IPS-15b (cell line): ENCODE results near the gene ZNF396.
A peak's percentile ranks its signal among the peaks of the same experiment; 100 is the strongest.

Experiments used
- H3K27me3 ChIP-seq: one replicate; pipeline ENCODE4 v1.6.1; 2013; ENCODE audit warnings: low read length; ENCODE audit not compliant: control insufficient read depth, insufficient read depth
- H3K36me3 ChIP-seq: one replicate; pipeline ENCODE4 v1.6.1; 2013; ENCODE audit warnings: low read length; ENCODE audit not compliant: control insufficient read depth, insufficient read depth
- H3K4me1 ChIP-seq: one replicate; pipeline ENCODE4 v1.6.1; 2013; ENCODE audit warnings: mild to moderate bottlenecking, low read length; ENCODE audit not compliant: control insufficient read depth, insufficient read depth
- H3K4me3 ChIP-seq: one replicate; pipeline ENCODE4 v1.5.1; 2013; ENCODE audit warnings: low read depth, low read length
- H3K9ac ChIP-seq: one replicate; pipeline ENCODE4 v1.6.1; 2013; ENCODE audit warnings: low read depth, mild to moderate bottlenecking, low read length
- H3K9me3 ChIP-seq: one replicate; pipeline ENCODE4 v1.6.1; 2013; ENCODE audit warnings: mild to moderate bottlenecking, low read length; ENCODE audit not compliant: control insufficient read depth, insufficient read depth

The ZNF396 gene

GRCh38 chr18:35348001-35348400, 29.1 kb downstream of the ZNF396 start:
- peaks cover 3% of the 10 kb centered on the region for H3K4me1 ChIP-seq
- H3K9me3 ChIP-seq = peaks cover 8% of the 10 kb centered on the region
- H3K36me3 ChIP-seq = no peaks in the 10 kb centered on the region
- no peaks in the 10 kb centered on the region for H3K27me3 ChIP-seq
- H3K4me3 ChIP-seq = no peak overlapping the region
- H3K9ac ChIP-seq = no peak overlapping the region

- peaks cover 3% of the 10 kb centered on the region for H3K4me1 ChIP-seq
- H3K27me3 ChIP-seq = no peaks in the 10 kb centered on the region
- H3K36me3 ChIP-seq = no peaks in the 10 kb centered on the region
- H3K4me3 ChIP-seq = no peak overlapping the region
- H3K9ac ChIP-seq = no peak overlapping the region
- H3K9me3 ChIP-seq = no peaks in the 10 kb centered on the region
Measured at GRCh38 chr18:35345950-35346349, 31.2 kb downstream of the ZNF396 start.

- Histone ChIP-seq H3K4me1 (peaks cover 3% of the 10 kb centered on the region), H3K27me3 (no peaks in the 10 kb centered on the region), H3K9ac (no peak overlapping the region), H3K9me3 (no peaks in the 10 kb centered on the region), H3K36me3 (peaks cover under 1% of the 10 kb centered on the region), H3K4me3 (peak overlapping the region; percentile 15)
Measured at GRCh38 chr18:35345460-35345921, 31.6 kb downstream of the ZNF396 start.

- Histone ChIP-seq H3K36me3 (peaks cover 6% of the 10 kb centered on the region), H3K4me3 (peak overlapping the region; percentile 91), H3K9me3 (no peaks in the 10 kb centered on the region), H3K9ac (no peak overlapping the region), H3K27me3 (no peaks in the 10 kb centered on the region), H3K4me1 (peaks cover 3% of the 10 kb centered on the region)
Measured at GRCh38 chr18:35344736-35345459, 32.2 kb downstream of the ZNF396 start.

- peak within 1 kb of the TSS; percentile 91 for H3K4me3 ChIP-seq
- H3K36me3 ChIP-seq = peaks cover 13% of the 10 kb centered on the region
- no peaks in the 10 kb centered on the region for H3K27me3 ChIP-seq
- peak within 1 kb of the TSS; percentile 98 for H3K9ac ChIP-seq
- H3K4me1 ChIP-seq = peaks cover 3% of the 10 kb centered on the region
- H3K9me3 ChIP-seq = no peaks in the 10 kb centered on the region
Measured at GRCh38 chr18:35343936-35344735, 33.0 kb downstream of the ZNF396 start, which contains the start of gene ZNF24. ZNF24 (minus strand) TSS chr18:35344420; CDS start chr18:35340650, 3,770 bp downstream.

- H3K27me3 ChIP-seq = no peaks in the 10 kb centered on the region
- peak overlapping the region; percentile 91 for H3K4me3 ChIP-seq
- peak overlapping the region; percentile 62 for H3K9ac ChIP-seq
- H3K36me3 ChIP-seq = peaks cover 16% of the 10 kb centered on the region
- peaks cover 3% of the 10 kb centered on the region for H3K4me1 ChIP-seq
- H3K9me3 ChIP-seq = no peaks in the 10 kb centered on the region
Measured at GRCh38 chr18:35343488-35343935, 33.6 kb downstream of the ZNF396 start.

GRCh38 chr18:35337286-35337685, 39.9 kb downstream of the ZNF396 start:
- no peak overlapping the region for H3K4me3 ChIP-seq
- no peaks in the 10 kb centered on the region for H3K9me3 ChIP-seq
- H3K27me3 ChIP-seq = no peaks in the 10 kb centered on the region
- H3K9ac ChIP-seq = no peak overlapping the region
- H3K4me1 ChIP-seq = no peaks in the 10 kb centered on the region
- peaks cover 30% of the 10 kb centered on the region for H3K36me3 ChIP-seq

GRCh38 chr18:35335866-35336265, 41.3 kb downstream of the ZNF396 start:
- H3K36me3 ChIP-seq = peaks cover 30% of the 10 kb centered on the region
- H3K27me3 ChIP-seq = no peaks in the 10 kb centered on the region

GRCh38 chr18:35334821-35335220, 42.3 kb downstream of the ZNF396 start:
- H3K36me3 ChIP-seq = peaks cover 23% of the 10 kb centered on the region
- H3K9me3 ChIP-seq = no peaks in the 10 kb centered on the region
- H3K4me1 ChIP-seq = no peaks in the 10 kb centered on the region
- no peak overlapping the region for H3K4me3 ChIP-seq
- no peaks in the 10 kb centered on the region for H3K27me3 ChIP-seq
- no peak overlapping the region for H3K9ac ChIP-seq

More at GRCh38 chr18:35335866-35336265, 41.3 kb downstream of the ZNF396 start:
- H3K9ac ChIP-seq = no peak overlapping the region
- no peaks in the 10 kb centered on the region for H3K4me1 ChIP-seq
- H3K9me3 ChIP-seq = no peaks in the 10 kb centered on the region
- no peak overlapping the region for H3K4me3 ChIP-seq

GRCh38 chr18:35334212-35334611, 42.9 kb downstream of the ZNF396 start:
- Histone ChIP-seq H3K27me3 (no peaks in the 10 kb centered on the region), H3K4me3 (no peak overlapping the region), H3K4me1 (no peaks in the 10 kb centered on the region), H3K9me3 (no peaks in the 10 kb centered on the region), H3K36me3 (peaks cover 17% of the 10 kb centered on the region), H3K9ac (no peak overlapping the region)

- H3K9ac ChIP-seq = no peak overlapping the region
- no peak overlapping the region for H3K4me3 ChIP-seq
- H3K36me3 ChIP-seq = peaks cover 3% of the 10 kb centered on the region
- H3K4me1 ChIP-seq = no peaks in the 10 kb centered on the region
- no peaks in the 10 kb centered on the region for H3K27me3 ChIP-seq
- no peaks in the 10 kb centered on the region for H3K9me3 ChIP-seq
Measured at GRCh38 chr18:35331367-35332087, 45.6 kb downstream of the ZNF396 start.
